Suprapubic skin (tissue), 4 donors: ENCODE data around the gene HEBP2. TPM values are rescaled to one million over a fixed set of nuclear protein-coding genes. Genes with fewer than 3 reads are reported as not detected.

Experiments used
- DNase-seq, 2 donors: peaks; one replicate each; pipeline ENCODE4 v3.0.0-alpha.2; 2019; ENCODE audit warnings: low spot score in 2 of 2
- H3K27ac ChIP-seq: fragments of 200-600 bp; sonication (generic); one replicate; pipeline ENCODE4 v1.5.1; 2019
- H3K27me3 ChIP-seq: fragments of 200-600 bp; sonication (generic); one replicate; pipeline ENCODE4 v1.5.1; 2019
- H3K36me3 ChIP-seq: fragments of 200-600 bp; sonication (generic); one replicate; pipeline ENCODE4 v1.5.1; 2019
- H3K4me1 ChIP-seq: fragments of 200-600 bp; sonication (generic); one replicate; pipeline ENCODE4 v1.5.1; 2019
- H3K4me3 ChIP-seq: fragments of 200-600 bp; sonication (generic); one replicate; pipeline ENCODE4 v1.5.1; 2019; ENCODE audit warnings: mild to moderate bottlenecking
- H3K9me3 ChIP-seq: fragments of 200-600 bp; sonication (generic); one replicate; pipeline ENCODE4 v1.5.1; 2019
- CTCF ChIP-seq, 2 donors: fragments of 200-600 bp in 1 of 2; fragments of 450-650 bp in 1 of 2; sonication (generic) in 1 of 2; IDR thresholded peaks; one replicate each; pipeline ENCODE4 v1.5.1; 2016 to 2019; ENCODE audit warnings: antibody characterized with exemption in 2 of 2, mild to moderate bottlenecking in 1 of 2, moderate library complexity in 1 of 2
- EP300 ChIP-seq: sonication (generic); formaldehyde crosslinking; IDR thresholded peaks from one replicate; pipeline ENCODE4 v1.6.1; 2017; ENCODE audit warnings: antibody characterized with exemption
- POLR2A ChIP-seq, 2 donors: fragments of 450-650 bp; IDR thresholded peaks; one replicate each; pipeline ENCODE4 v1.6.1; 2017; ENCODE audit warnings: antibody characterized with exemption in 2 of 2, mild to moderate bottlenecking in 2 of 2, moderate library complexity in 2 of 2
- POLR2AphosphoS5 ChIP-seq, 3 donors: sonication (generic); formaldehyde crosslinking; IDR thresholded peaks; one replicate each; pipeline ENCODE4 v1.6.1; 2017; ENCODE audit warnings: antibody characterized with exemption in 3 of 3
- WGBS: methylation state at CpG from one replicate; pipeline ENCODE4 v1.1.5; 2018; 5-methylcytosine and 5-hydroxymethylcytosine counted together
- total RNA-seq, 4 donors: library from RNA; depleted of rRNA; stranded (reverse); fragments of >200 nt; gene quantifications; one replicate each; pipeline ENCODE4 v1.1.0, GENCODE V29; 2016

HEBP2 gene
- total RNA-seq, 4 donors from 2014 or later = 37.7 to 82.9 (median 56.3) TPM

DNA sequence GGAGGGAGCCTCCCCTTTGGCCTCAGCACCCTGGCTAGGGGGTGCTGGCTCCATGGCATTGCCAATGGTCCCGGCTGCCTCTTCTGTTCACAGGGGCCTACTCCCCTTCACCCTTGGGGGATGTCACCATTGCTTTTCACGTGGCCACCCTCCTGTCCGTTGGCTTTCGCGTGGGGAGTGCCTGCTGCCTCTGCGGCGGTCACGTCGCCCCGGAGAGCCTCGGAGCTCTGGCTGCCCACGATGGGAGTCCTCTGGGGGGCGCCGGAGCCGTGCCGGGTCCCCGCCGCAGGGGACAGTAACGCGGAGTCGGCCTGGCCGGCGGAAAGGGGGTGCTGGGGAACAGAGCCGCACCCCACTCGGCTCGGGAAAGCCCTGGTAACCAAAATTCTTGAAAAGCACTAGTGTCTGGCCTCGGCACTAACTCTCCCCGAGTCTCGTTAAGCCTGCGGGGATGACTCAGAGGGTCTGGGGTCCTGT, 661 bp upstream of the HEBP2 start:
- 0% methylated on average over 11 of the region's 30 CpGs for WGBS
- H3K9me3 ChIP-seq = no peaks in the 10 kb centered on the region
- peak in 1 of 2 donors; percentile 76 for DNase-seq
- H3K27ac ChIP-seq = peak overlapping the region; percentile 95
- peaks cover 19% of the 10 kb centered on the region for H3K4me1 ChIP-seq
- TF ChIP-seq EP300 (no peak), POLR2AphosphoS5 (IDR thresholded peaks at IDR 0.05) (no peak), CTCF (IDR thresholded peaks at IDR 0.05) (no peak), POLR2A (IDR thresholded peaks at IDR 0.05) (no peak)
- H3K36me3 ChIP-seq = peaks cover 26% of the 10 kb centered on the region
- no peaks in the 10 kb centered on the region for H3K27me3 ChIP-seq
- peak overlapping the region; percentile 91 for H3K4me3 ChIP-seq

- peak overlapping the region; percentile 91 for H3K4me3 ChIP-seq
- H3K36me3 ChIP-seq = peaks cover 41% of the 10 kb centered on the region
- peak overlapping the region; percentile 95 for H3K27ac ChIP-seq
- no peaks in the 10 kb centered on the region for H3K9me3 ChIP-seq
- TF ChIP-seq POLR2AphosphoS5 (IDR thresholded peaks at IDR 0.05) (no peak), POLR2A (IDR thresholded peaks at IDR 0.05) (no peak), CTCF (IDR thresholded peaks at IDR 0.05) (no peak), EP300 (no peak)
- no peaks in the 10 kb centered on the region for H3K27me3 ChIP-seq
- 2% methylated on average over 35 of the region's 35 CpGs for WGBS
- peak in 1 of 2 donors; percentile 84 for DNase-seq
- H3K4me1 ChIP-seq = peaks cover 24% of the 10 kb centered on the region
These were observed 779 bp downstream of the HEBP2 start for GRCh38 chr6:138404666-138405337.

- H3K36me3 ChIP-seq = peaks cover 49% of the 10 kb centered on the region
- peaks cover 33% of the 10 kb centered on the region for H3K4me1 ChIP-seq
- 56% methylated on average over 5 of the region's 5 CpGs for WGBS
- H3K27ac ChIP-seq = peak overlapping the region; percentile 95
- TF ChIP-seq POLR2A (IDR thresholded peaks at IDR 0.05) = no peak
- no peak for TF ChIP-seq CTCF (IDR thresholded peaks at IDR 0.05)
- no peak for TF ChIP-seq POLR2AphosphoS5 (IDR thresholded peaks at IDR 0.05)
- no peak for TF ChIP-seq EP300
- no peak for DNase-seq
- H3K4me3 ChIP-seq = peak overlapping the region; percentile 91
- no peaks in the 10 kb centered on the region for H3K9me3 ChIP-seq
- H3K27me3 ChIP-seq = no peaks in the 10 kb centered on the region
These were observed 1.9 kb downstream of the HEBP2 start for GRCh38 chr6:138405816-138406413.

DNA sequence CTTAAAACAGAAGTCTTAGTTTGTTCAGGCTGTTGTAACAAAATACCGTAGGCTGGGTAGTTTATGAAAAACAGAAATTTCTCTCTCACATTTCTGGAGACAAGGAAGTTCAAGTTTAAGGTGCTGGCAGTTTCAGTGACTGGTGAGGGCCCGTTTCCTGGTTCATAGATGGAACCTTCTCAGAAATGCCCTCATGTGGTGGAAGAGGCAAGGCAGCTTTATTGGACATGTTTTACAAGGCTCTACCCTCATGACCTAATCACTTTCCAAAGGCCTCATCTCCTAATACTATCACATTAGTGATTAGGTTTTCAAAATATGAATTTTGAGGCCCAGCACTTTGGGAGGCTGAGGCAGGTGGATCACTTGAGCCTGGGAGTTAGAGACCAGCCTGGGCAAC, 2.4 kb downstream of the HEBP2 start:
- no peaks in the 10 kb centered on the region for H3K27me3 ChIP-seq
- no peak overlapping the region for H3K27ac ChIP-seq
- peaks cover 54% of the 10 kb centered on the region for H3K36me3 ChIP-seq
- H3K4me3 ChIP-seq = no peak overlapping the region
- H3K9me3 ChIP-seq = no peaks in the 10 kb centered on the region
- DNase-seq = no peak
- TF ChIP-seq EP300 (no peak), POLR2AphosphoS5 (IDR thresholded peaks at IDR 0.05) (no peak), POLR2A (IDR thresholded peaks at IDR 0.05) (no peak), CTCF (IDR thresholded peaks at IDR 0.05) (no peak)
- H3K4me1 ChIP-seq = peaks cover 35% of the 10 kb centered on the region
- 71% methylated on average over 2 of the region's 2 CpGs for WGBS

GRCh38 chr6:138410048-138410735, 6.2 kb downstream of the HEBP2 start:
- Histone ChIP-seq H3K4me3 (no peak overlapping the region), H3K27me3 (no peaks in the 10 kb centered on the region), H3K27ac (peak overlapping the region; percentile 66), H3K9me3 (no peaks in the 10 kb centered on the region), H3K36me3 (peaks cover 92% of the 10 kb centered on the region), H3K4me1 (peaks cover 28% of the 10 kb centered on the region)
- DNase-seq = no peak
- TF ChIP-seq POLR2AphosphoS5 (IDR thresholded peaks at IDR 0.05) = no peak
- no peak for TF ChIP-seq CTCF (IDR thresholded peaks at IDR 0.05)
- no peak for TF ChIP-seq POLR2A (IDR thresholded peaks at IDR 0.05)
- no peak for TF ChIP-seq EP300
- WGBS = 73% methylated on average over 8 of the region's 8 CpGs
